ENCODE data around the gene HACE1.

- TF ChIP-seq, protein P1, sequence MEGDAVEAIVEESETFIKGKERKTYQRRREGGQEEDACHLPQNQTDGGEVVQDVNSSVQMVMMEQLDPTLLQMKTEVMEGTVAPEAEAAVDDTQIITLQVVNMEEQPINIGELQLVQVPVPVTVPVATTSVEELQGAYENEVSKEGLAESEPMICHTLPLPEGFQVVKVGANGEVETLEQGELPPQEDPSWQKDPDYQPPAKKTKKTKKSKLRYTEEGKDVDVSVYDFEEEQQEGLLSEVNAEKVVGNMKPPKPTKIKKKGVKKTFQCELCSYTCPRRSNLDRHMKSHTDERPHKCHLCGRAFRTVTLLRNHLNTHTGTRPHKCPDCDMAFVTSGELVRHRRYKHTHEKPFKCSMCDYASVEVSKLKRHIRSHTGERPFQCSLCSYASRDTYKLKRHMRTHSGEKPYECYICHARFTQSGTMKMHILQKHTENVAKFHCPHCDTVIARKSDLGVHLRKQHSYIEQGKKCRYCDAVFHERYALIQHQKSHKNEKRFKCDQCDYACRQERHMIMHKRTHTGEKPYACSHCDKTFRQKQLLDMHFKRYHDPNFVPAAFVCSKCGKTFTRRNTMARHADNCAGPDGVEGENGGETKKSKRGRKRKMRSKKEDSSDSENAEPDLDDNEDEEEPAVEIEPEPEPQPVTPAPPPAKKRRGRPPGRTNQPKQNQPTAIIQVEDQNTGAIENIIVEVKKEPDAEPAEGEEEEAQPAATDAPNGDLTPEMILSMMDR (IDR thresholded peaks at IDR 0.05) = no peak
- no peak for TF ChIP-seq POLR2A (IDR thresholded peaks at IDR 0.05)
Measured at GRCh38 chr6:104684911-104685415, 174.8 kb downstream of the HACE1 start.

Data from body of pancreas (tissue), 4 donors.